H1 (cell line): ENCODE data around the gene SORCS3. TPM values are rescaled to one million over a fixed set of nuclear protein-coding genes. Genes with fewer than 3 reads are reported as not detected.

ENCODE experiments used
- CTCF ChIA-PET: fragments of 300-600 bp; sonication (Branson Sonifier 250); formaldehyde crosslinking; loops from one replicate; lab custom pipeline; 2021; ENCODE audit not compliant: partially characterized antibody; lab: Charles Lee
- POLR2A ChIA-PET: fragments of 300-600 bp; sonication (Branson Sonifier 250); formaldehyde crosslinking; loops from one replicate; lab custom pipeline; 2021; ENCODE audit warnings: inconsistent platforms; ENCODE audit not compliant: partially characterized antibody; lab: Charles Lee
- DNase-seq, 2 experiments: peaks; one replicate each; pipeline versions ENCODE4 v3.0.0 to v3.0.0-alpha.2; 2010 to 2022; ENCODE audit warnings: low spot score in 2 of 2, low read depth in 1 of 2, mixed read lengths in 1 of 2
- FAIRE-seq: peaks from 2 replicates; lab custom pipeline; 2011; peaks lifted over from hg19 to GRCh38; lab: Jason Lieb, UNC
- H2AFZ ChIP-seq: 2 replicates; pipeline ENCODE4 v1.8.1; 2012; ENCODE audit warnings: low read length, inconsistent platforms
- H2AK5ac ChIP-seq: 2 replicates; pipeline ENCODE4 v1.6.1; 2013; ENCODE audit warnings: low read depth, low read length
- H2BK120ac ChIP-seq: replicated peaks from 2 replicates; pipeline ENCODE3; 2013; ENCODE audit warnings: low read depth, low read length, inconsistent platforms
- H2BK12ac ChIP-seq: 2 replicates; pipeline ENCODE4 v1.6.1; 2013; ENCODE audit warnings: low read depth, low read length
- H2BK15ac ChIP-seq: 2 replicates; pipeline ENCODE4 v1.6.1; 2013; ENCODE audit warnings: low read length
- H2BK20ac ChIP-seq: 2 replicates; pipeline ENCODE4 v1.6.1; 2013; ENCODE audit warnings: low read length
- H2BK5ac ChIP-seq: 2 replicates; pipeline ENCODE4 v1.6.1; 2013; ENCODE audit warnings: low read depth, low read length
- H3K14ac ChIP-seq: 2 replicates; pipeline ENCODE4 v1.6.1; 2013; ENCODE audit warnings: inconsistent platforms; ENCODE audit not compliant: insufficient read length
- H3K18ac ChIP-seq: 2 replicates; pipeline ENCODE4 v1.6.1; 2013; ENCODE audit warnings: low read length; ENCODE audit errors: extremely low read depth
- H3K23ac ChIP-seq: 2 replicates; pipeline ENCODE4 v1.6.1; 2013; ENCODE audit warnings: inconsistent platforms; ENCODE audit not compliant: insufficient read length
- H3K23me2 ChIP-seq: 2 replicates; pipeline ENCODE4 v1.6.1; 2013; ENCODE audit warnings: low read depth, low read length
- H3K27ac ChIP-seq: 2 replicates; pipeline ENCODE4 v1.6.1; 2011; ENCODE audit warnings: low read depth, low read length, inconsistent platforms
- H3K27me3 ChIP-seq, 4 experiments: replicated peaks in 1 of 4; 1 replicate in 1 of 4; 2 replicates in 3 of 4; pipeline versions ENCODE4 v1.6.1 to v1.8.1; 2011 to 2013; ENCODE audit warnings: low read length in 3 of 4, mild to moderate bottlenecking in 3 of 4, inconsistent platforms in 2 of 4, mixed read lengths in 2 of 4, moderate library complexity in 1 of 4; ENCODE audit not compliant: control insufficient read depth in 3 of 4, insufficient read depth in 3 of 4; ENCODE audit errors: extremely low read depth in 1 of 4
- H3K36me3 ChIP-seq, 4 experiments: 2 replicates each; pipeline versions ENCODE4 v1.6.1 to v1.8.1; 2011 to 2013; ENCODE audit warnings: mild to moderate bottlenecking in 4 of 4, low read length in 3 of 4, moderate library complexity in 2 of 4, control low read depth in 1 of 4, inconsistent platforms in 1 of 4; ENCODE audit not compliant: insufficient read depth in 4 of 4, control insufficient read depth in 2 of 4
- H3K4ac ChIP-seq: replicated peaks from 2 replicates; pipeline ENCODE3; 2013; ENCODE audit warnings: low read length, low read depth, mixed read lengths, inconsistent platforms; ENCODE audit not compliant: insufficient read length
- H3K4me1 ChIP-seq, 4 experiments: replicated peaks in 1 of 4; 1 replicate in 1 of 4; 2 replicates in 3 of 4; pipeline versions ENCODE4 v1.6.1 to v1.8.1; 2011 to 2013; ENCODE audit warnings: low read length in 3 of 4, inconsistent platforms in 2 of 4, mixed read lengths in 1 of 4; ENCODE audit not compliant: insufficient read depth in 4 of 4, control insufficient read depth in 3 of 4
- H3K4me2 ChIP-seq, 2 experiments: 2 replicates each; pipeline versions ENCODE4 v1.6.1 to v1.8.1; 2011 to 2013; ENCODE audit warnings: low read depth in 2 of 2, low read length in 2 of 2, control low read depth in 1 of 2, inconsistent platforms in 1 of 2, mild to moderate bottlenecking in 1 of 2; ENCODE audit not compliant: insufficient read depth in 1 of 2
- H3K4me3 ChIP-seq, 4 experiments: fragments of 200-600, 300-600 bp in 1 of 4; sonication (generic), shearing (Covaris generic), sonication (Bioruptor Twin) in 1 of 4; 2 replicates each; pipeline versions ENCODE4 v1.5.1 to v1.8.1; 2011 to 2016; ENCODE audit warnings: low read length in 4 of 4, low read depth in 3 of 4, control low read depth in 2 of 4, inconsistent platforms in 2 of 4, mild to moderate bottlenecking in 2 of 4, mixed read lengths in 1 of 4, moderate library complexity in 1 of 4; ENCODE audit not compliant: insufficient read depth in 2 of 4; ENCODE audit errors: extremely low read depth in 1 of 4
- H3K56ac ChIP-seq: replicated peaks from 2 replicates; pipeline ENCODE3; 2013; ENCODE audit warnings: low read depth, mild to moderate bottlenecking, mixed read lengths, low read length, inconsistent platforms; ENCODE audit not compliant: insufficient read length
- H3K79me1 ChIP-seq: 2 replicates; pipeline ENCODE4 v1.6.1; 2013; ENCODE audit warnings: low read depth, low read length, control low read depth
- H3K79me2 ChIP-seq, 2 experiments: 2 replicates each; pipeline versions ENCODE4 v1.6.1 to v1.8.1; 2012 to 2013; ENCODE audit warnings: low read length in 2 of 2, mild to moderate bottlenecking in 2 of 2, inconsistent platforms in 1 of 2; ENCODE audit not compliant: insufficient read depth in 2 of 2, control insufficient read depth in 1 of 2
- H3K9ac ChIP-seq, 4 experiments: replicated peaks in 1 of 4; 1 replicate in 1 of 4; 2 replicates in 3 of 4; pipeline versions ENCODE4 v1.6.1 to v1.8.1; 2011 to 2013; ENCODE audit warnings: low read depth in 3 of 4, low read length in 3 of 4, control low read depth in 2 of 4, mild to moderate bottlenecking in 2 of 4, moderate library complexity in 2 of 4, inconsistent platforms in 1 of 4; ENCODE audit errors: extremely low read depth in 1 of 4
- H3K9me3 ChIP-seq, 2 experiments: 2 replicates each; pipeline versions ENCODE4 v1.6.1 to v1.8.1; 2012 to 2013; ENCODE audit warnings: mild to moderate bottlenecking in 2 of 2, moderate library complexity in 2 of 2, control low read depth in 1 of 2, inconsistent platforms in 1 of 2, low read depth in 1 of 2, low read length in 1 of 2, mixed read lengths in 1 of 2; ENCODE audit not compliant: insufficient read depth in 2 of 2
- H4K20me1 ChIP-seq, 2 experiments: replicated peaks in 1 of 2; 2 replicates each; pipeline versions ENCODE3 to v1.8.1; 2011 to 2013; ENCODE audit warnings: inconsistent platforms in 2 of 2, low read length in 2 of 2, mild to moderate bottlenecking in 1 of 2; ENCODE audit not compliant: insufficient read depth in 2 of 2, control insufficient read depth in 1 of 2
- H4K5ac ChIP-seq: 2 replicates; pipeline ENCODE4 v1.6.1; 2013; ENCODE audit warnings: low read length, low read depth, mixed read lengths, inconsistent platforms; ENCODE audit not compliant: insufficient read length
- H4K8ac ChIP-seq: 2 replicates; pipeline ENCODE4 v1.8.0; 2013; ENCODE audit warnings: mild to moderate bottlenecking, moderate library complexity, low read length, inconsistent platforms; ENCODE audit not compliant: insufficient read depth; ENCODE audit errors: extremely low read depth
- H4K91ac ChIP-seq: replicated peaks from 2 replicates; pipeline ENCODE3; 2013; ENCODE audit warnings: low read length, mixed read lengths, inconsistent platforms; ENCODE audit not compliant: insufficient read length
- ASH2L ChIP-seq: fragments of 200-600, 300-600 bp; sonication (generic); IDR thresholded peaks from one replicate; pipeline ENCODE4 v1.7.1; 2017; ENCODE audit warnings: low read length
- ATF3 ChIP-seq: IDR thresholded peaks from 2 replicates; pipeline ENCODE4 v1.6.1; 2011; ENCODE audit warnings: low read depth, mild to moderate bottlenecking, low read length; ENCODE audit not compliant: insufficient read depth
- CHD1 ChIP-seq: IDR thresholded peaks from 2 replicates; pipeline ENCODE4 v1.6.1; 2012; ENCODE audit warnings: low read depth, low read length, improper control_type of control experiment
- CTBP2 ChIP-seq: IDR thresholded peaks from 2 replicates; pipeline ENCODE4 v1.7.0; 2011; ENCODE audit warnings: borderline replicate concordance, mild to moderate bottlenecking, moderate library complexity, mixed read lengths, low read length; ENCODE audit not compliant: insufficient read depth, insufficient read length
- E2F6 ChIP-seq: IDR thresholded peaks from 2 replicates; pipeline ENCODE4 v1.6.1; 2012; ENCODE audit warnings: inconsistent platforms
- EP300 ChIP-seq, 2 experiments: IDR thresholded peaks; 1 replicate in 1 of 2; 2 replicates in 1 of 2; pipeline ENCODE4 v1.6.1; 2011 to 2012; ENCODE audit warnings: low read depth in 2 of 2, low read length in 2 of 2, mild to moderate bottlenecking in 2 of 2, borderline replicate concordance in 1 of 2, inconsistent platforms in 1 of 2, moderate library complexity in 1 of 2
- NRF1 ChIP-seq: IDR thresholded peaks from 2 replicates; pipeline ENCODE4 v1.6.1; 2011; ENCODE audit warnings: mild to moderate bottlenecking, low read depth, low read length, improper control_type of control experiment
- RNF2 ChIP-seq: fragments of 200-900, 300-1000 bp; sonication (generic); IDR thresholded peaks from 2 replicates; pipeline ENCODE4 v1.7.1; 2016; ENCODE audit warnings: borderline replicate concordance, low read depth, mild to moderate bottlenecking, antibody characterized with exemption, low read length; ENCODE audit not compliant: poor library complexity, severe bottlenecking; ENCODE audit errors: missing control alignments
- SUZ12 ChIP-seq: fragments of 200-600 bp; sonication (generic); IDR thresholded peaks from 2 replicates; pipeline ENCODE4 v1.6.1; 2012; ENCODE audit warnings: mild to moderate bottlenecking, inconsistent platforms, low read length, moderate library complexity, mixed read lengths
- YY1 ChIP-seq: IDR thresholded peaks from 2 replicates; pipeline ENCODE4 v1.6.1; 2011; ENCODE audit warnings: low read depth, mild to moderate bottlenecking, low read length
- WGBS, 2 experiments: shearing (Covaris generic) in 1 of 2; methylation state at CpG; one replicate each; pipeline versions ENCODE4 v1.1.6 to v1.1.7; 2013 to 2015; ENCODE audit warnings: low lambda C conversion rate in 2 of 2, mixed read lengths in 2 of 2, inconsistent platforms in 1 of 2, low coverage in 1 of 2, missing lambda C conversion rate in 1 of 2; ENCODE audit not compliant: insufficient replicate concordance in 2 of 2, insufficient coverage in 1 of 2, insufficient read length in 1 of 2; ENCODE audit errors: extremely low coverage in 1 of 2, missing lambda C conversion rate in 1 of 2; 5-methylcytosine and 5-hydroxymethylcytosine counted together
- polyA plus RNA-seq, 7 experiments: library from polyadenylated mRNA; depleted of rRNA in 3 of 7; stranded (reverse) in 5 of 7; unstranded in 2 of 7; fragments of >200 nt in 5 of 7; fragments of 200-250 nt in 2 of 7; gene quantifications; 1 replicate in 5 of 7; 2 replicates in 1 of 7; 4 replicates in 1 of 7; pipeline versions ENCODE4 v1.2.1 to v1.2.3, GENCODE V29; 2011 to 2013; ENCODE audit warnings: missing spikeins in 2 of 7, mixed read lengths in 2 of 7
- total RNA-seq: library from RNA; stranded (reverse); fragmentation: NEBNext Ultra II Directional; extraction: Animal tissue kit (Norgen Biotek cat#: 25700); gene quantifications from 2 replicates; pipeline ENCODE4 v1.2.1, GENCODE V29; 2021
- TF ChIP-seq, protein P1 (sequence below): IDR thresholded peaks from 2 replicates; pipeline ENCODE4 v1.6.1; 2012; ENCODE audit warnings: inconsistent platforms

The SORCS3 gene
- total and polyA plus RNA-seq, 2 of the 8 experiments (the other 6 are each of a cell fraction or from before 2014, with no cell fraction given), result 0.26 to 0.88 TPM

- POLR2A ChIA-PET, result no interaction called here
- Histone ChIP-seq H2BK120ac (no peak overlapping the region), H3K18ac (no peak overlapping the region), H3K23ac (no peak overlapping the region), H3K9ac (no peak overlapping the region), H3K79me1 (no peaks in the 10 kb centered on the region; the same call in 1 of the 2 replicates), H2AFZ (no peak overlapping the region), H3K79me2 (no peaks in the 10 kb centered on the region), H3K27ac (no peak overlapping the region), H2BK5ac (no peak overlapping the region), H3K4me2 (no peak overlapping the region), H2BK12ac (no peak overlapping the region), H3K14ac (no peak overlapping the region), H3K56ac (no peak overlapping the region), H4K8ac (no peak overlapping the region), H4K5ac (no peak overlapping the region), H2BK20ac (no peak overlapping the region), H2AK5ac (no peak overlapping the region), H3K23me2 (no peaks in the 10 kb centered on the region), H2BK15ac (no peak overlapping the region), H4K91ac (no peak overlapping the region), H3K36me3 (no peaks in the 10 kb centered on the region), H3K9me3 (no peaks in the 10 kb centered on the region), H3K27me3 (no peaks in the 10 kb centered on the region), H3K4me3 (no peak overlapping the region), H3K4ac (no peak overlapping the region), H4K20me1 (no peaks in the 10 kb centered on the region), H3K4me1 (no peaks in the 10 kb centered on the region)
- WGBS, 2 experiments, result 83% methylated on average over 1 of the region's 1 CpG; no CpG with 5 or more reads in 1 of the 2 experiments
- FAIRE-seq (no peak), DNase-seq (no peak)
- CTCF ChIA-PET, result interaction anchor here (0.6 to 0.8 kb wide), 2 partner anchors 215 to 989 kb away, joined by 3 to 4 read pairs; no protein-coding TSS in a partner anchor
- TF ChIP-seq ATF3 (no peak), SUZ12 (no peak), CHD1 (no peak), E2F6 (no peak), NRF1 (no peak), YY1 (no peak), ASH2L (no peak), CTBP2 (no peak), RNF2 (no peak), EP300 (IDR thresholded peaks at IDR 0.05; ENCODE audit: borderline replicate concordance in 1 of 2, low read depth in 2 of 2, low read length in 2 of 2) (no peak)
- TF ChIP-seq, protein P1, sequence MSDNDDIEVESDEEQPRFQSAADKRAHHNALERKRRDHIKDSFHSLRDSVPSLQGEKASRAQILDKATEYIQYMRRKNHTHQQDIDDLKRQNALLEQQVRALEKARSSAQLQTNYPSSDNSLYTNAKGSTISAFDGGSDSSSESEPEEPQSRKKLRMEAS, result no peak
Observed at GRCh38 chr10:105280895-105281294, 639.8 kb downstream of the SORCS3 start.
